H9 (cell line): ENCODE results near the gene EIF3F. TPM values are rescaled to one million over a fixed set of nuclear protein-coding genes. Genes with fewer than 3 reads are reported as not detected.

Experiments used
- DNase-seq: peaks from one replicate; pipeline ENCODE4 v3.0.0-alpha.2; 2017
- H2AFZ ChIP-seq: one replicate; pipeline ENCODE4 v1.6.1; 2013; ENCODE audit warnings: mild to moderate bottlenecking, low read length, control low read depth, moderate library complexity
- H2AK5ac ChIP-seq: 2 replicates; pipeline ENCODE4 v1.6.1; 2013; ENCODE audit warnings: low read length, control low read depth, mixed read lengths; ENCODE audit not compliant: insufficient read length
- H2BK120ac ChIP-seq: one replicate; pipeline ENCODE4 v1.6.1; 2013; ENCODE audit warnings: low read depth, mild to moderate bottlenecking, low read length, control low read depth, inconsistent platforms; ENCODE audit not compliant: poor library complexity, severe bottlenecking
- H2BK12ac ChIP-seq: 2 replicates; pipeline ENCODE4 v1.6.1; 2013; ENCODE audit warnings: low read length, control low read depth, mixed read lengths, low read depth; ENCODE audit not compliant: insufficient read length
- H2BK15ac ChIP-seq: 2 replicates; pipeline ENCODE4 v1.6.1; 2013; ENCODE audit warnings: low read depth, low read length, control low read depth
- H2BK20ac ChIP-seq: one replicate; pipeline ENCODE4 v1.6.1; 2013; ENCODE audit warnings: low read depth, mild to moderate bottlenecking, low read length, control low read depth, inconsistent platforms; ENCODE audit not compliant: poor library complexity, severe bottlenecking
- H2BK5ac ChIP-seq: 2 replicates; pipeline ENCODE4 v1.6.1; 2013; ENCODE audit warnings: low read length, control low read depth, mixed read lengths; ENCODE audit not compliant: insufficient read length
- H3K14ac ChIP-seq: 2 replicates; pipeline ENCODE4 v1.6.1; 2013; ENCODE audit warnings: low read length, control low read depth; ENCODE audit not compliant: insufficient read depth
- H3K18ac ChIP-seq: 2 replicates; pipeline ENCODE4 v1.6.1; 2013; ENCODE audit warnings: low read depth, mild to moderate bottlenecking, mixed read lengths, low read length, control low read depth; ENCODE audit not compliant: insufficient read length
- H3K23ac ChIP-seq: 2 replicates; pipeline ENCODE4 v1.6.1; 2013; ENCODE audit warnings: low read length, control low read depth, mixed read lengths, low read depth; ENCODE audit not compliant: insufficient read length
- H3K23me2 ChIP-seq: 2 replicates; pipeline ENCODE4 v1.6.1; 2013; ENCODE audit warnings: low read depth, mild to moderate bottlenecking, mixed read lengths, low read length, control low read depth; ENCODE audit not compliant: insufficient read length, poor library complexity, severe bottlenecking
- H3K27ac ChIP-seq: 2 replicates; pipeline ENCODE4 v1.5.1; 2013; ENCODE audit warnings: low read length, control low read depth, mixed read lengths, low read depth; ENCODE audit not compliant: insufficient read length
- H3K27me3 ChIP-seq: 2 replicates; pipeline ENCODE4 v1.6.1; 2013; ENCODE audit warnings: low read length, control low read depth, inconsistent platforms; ENCODE audit not compliant: insufficient read depth
- H3K4ac ChIP-seq: 2 replicates; pipeline ENCODE4 v1.6.1; 2013; ENCODE audit warnings: low read depth, mild to moderate bottlenecking, control low read depth, inconsistent platforms, low read length, moderate library complexity
- H3K4me1 ChIP-seq: 2 replicates; pipeline ENCODE4 v1.6.1; 2013; ENCODE audit warnings: low read length, control low read depth, inconsistent platforms; ENCODE audit not compliant: insufficient read depth
- H3K4me2 ChIP-seq: 2 replicates; pipeline ENCODE4 v1.6.1; 2013; ENCODE audit warnings: low read length, control low read depth, mixed read lengths; ENCODE audit not compliant: insufficient read length, insufficient read depth
- H3K56ac ChIP-seq: 2 replicates; pipeline ENCODE4 v1.6.1; 2013; ENCODE audit warnings: low read depth, mild to moderate bottlenecking, mixed read lengths, low read length, control low read depth; ENCODE audit not compliant: insufficient read length
- H3K79me1 ChIP-seq: 2 replicates; pipeline ENCODE4 v1.6.1; 2013; ENCODE audit warnings: low read depth, mild to moderate bottlenecking, moderate library complexity, low read length, control low read depth, inconsistent platforms; ENCODE audit not compliant: insufficient read depth, poor library complexity, severe bottlenecking
- H3K79me2 ChIP-seq: 2 replicates; pipeline ENCODE4 v1.6.1; 2013; ENCODE audit warnings: low read length, control low read depth, inconsistent platforms; ENCODE audit not compliant: insufficient read depth
- H3K9ac ChIP-seq: 2 replicates; pipeline ENCODE4 v1.6.1; 2013; ENCODE audit warnings: low read length, control low read depth, mixed read lengths; ENCODE audit not compliant: insufficient read length; ENCODE audit errors: extremely low read depth
- H3K9me3 ChIP-seq: one replicate; pipeline ENCODE4 v1.6.1; 2013; ENCODE audit warnings: low read depth, low read length, inconsistent platforms; ENCODE audit not compliant: control insufficient read depth
- H3T11ph ChIP-seq: one replicate; pipeline ENCODE4 v1.6.1; 2013; ENCODE audit warnings: mild to moderate bottlenecking, low read length, control low read depth, inconsistent platforms
- H4K20me1 ChIP-seq: one replicate; pipeline ENCODE4 v1.6.1; 2013; ENCODE audit not compliant: control insufficient read depth, insufficient read length, insufficient read depth
- H4K5ac ChIP-seq: 2 replicates; pipeline ENCODE4 v1.6.1; 2013; ENCODE audit warnings: low read depth, mild to moderate bottlenecking, mixed read lengths, low read length, control low read depth; ENCODE audit not compliant: insufficient read length
- H4K8ac ChIP-seq: replicated peaks from 2 replicates; pipeline ENCODE4 v1.6.1; 2013; ENCODE audit warnings: low read length, control low read depth, mixed read lengths, low read depth; ENCODE audit not compliant: insufficient read length
- H4K91ac ChIP-seq: 2 replicates; pipeline ENCODE4 v1.6.1; 2013; ENCODE audit warnings: low read depth, mild to moderate bottlenecking, moderate library complexity, mixed read lengths, low read length, control low read depth; ENCODE audit not compliant: insufficient read length
- H3K27ac Mint-ChIP-seq, 3 experiments: 2 replicates in 2 of 3; 3 replicates in 1 of 3; pipeline ENCODE4 v1.8.0; 2020 to 2021; ENCODE audit warnings: mixed read lengths in 3 of 3, mild to moderate bottlenecking in 1 of 3, moderate library complexity in 1 of 3
- H3K27me3 Mint-ChIP-seq: 2 replicates; pipeline ENCODE4 v1.8.0; 2021; ENCODE audit warnings: low read depth, mild to moderate bottlenecking, moderate library complexity, mixed read lengths
- H3K36me3 Mint-ChIP-seq, 3 experiments: 2 replicates in 2 of 3; 3 replicates in 1 of 3; pipeline ENCODE4 v1.8.0; 2020 to 2021; ENCODE audit warnings: low read depth in 3 of 3, mixed read lengths in 3 of 3; ENCODE audit not compliant: insufficient read depth in 1 of 3
- H3K4me1 Mint-ChIP-seq, 2 experiments: 2 replicates each; pipeline ENCODE4 v1.8.0; 2020; ENCODE audit warnings: mixed read lengths in 2 of 2
- H3K4me3 Mint-ChIP-seq, 2 experiments: 2 replicates in 1 of 2; 3 replicates in 1 of 2; pipeline ENCODE4 v1.8.0; 2020 to 2021; ENCODE audit warnings: mild to moderate bottlenecking in 2 of 2, mixed read lengths in 2 of 2, moderate library complexity in 1 of 2
- H3K9me3 Mint-ChIP-seq, 2 experiments: 2 replicates in 1 of 2; 3 replicates in 1 of 2; pipeline ENCODE4 v1.8.0; 2020; ENCODE audit warnings: mild to moderate bottlenecking in 2 of 2, mixed read lengths in 2 of 2, moderate library complexity in 1 of 2
- WGBS: extraction: QIAGEN DNeasy Blood & Tissue Kit; methylation state at CpG from one replicate; pipeline ENCODE4 v1.1.7; 2013; ENCODE audit warnings: missing lambda C conversion rate, low lambda C conversion rate, mixed read lengths; ENCODE audit not compliant: insufficient read length; ENCODE audit errors: extremely low coverage; 5-methylcytosine and 5-hydroxymethylcytosine counted together
- total RNA-seq: library from RNA; stranded (reverse); gene quantifications from 2 replicates; pipeline ENCODE4 v1.2.1, GENCODE V29; 2021
- TF ChIP-seq, protein P1 (sequence below): fragments of 200-600 bp; sonication (generic); conservative IDR thresholded peaks from 3 replicates; pipeline ENCODE4 v1.8.0; 2021; ENCODE audit warnings: antibody characterized with exemption, mild to moderate bottlenecking

The EIF3F gene
- total RNA-seq, 1 experiment from 2014 or later: 348 TPM

DNA sequence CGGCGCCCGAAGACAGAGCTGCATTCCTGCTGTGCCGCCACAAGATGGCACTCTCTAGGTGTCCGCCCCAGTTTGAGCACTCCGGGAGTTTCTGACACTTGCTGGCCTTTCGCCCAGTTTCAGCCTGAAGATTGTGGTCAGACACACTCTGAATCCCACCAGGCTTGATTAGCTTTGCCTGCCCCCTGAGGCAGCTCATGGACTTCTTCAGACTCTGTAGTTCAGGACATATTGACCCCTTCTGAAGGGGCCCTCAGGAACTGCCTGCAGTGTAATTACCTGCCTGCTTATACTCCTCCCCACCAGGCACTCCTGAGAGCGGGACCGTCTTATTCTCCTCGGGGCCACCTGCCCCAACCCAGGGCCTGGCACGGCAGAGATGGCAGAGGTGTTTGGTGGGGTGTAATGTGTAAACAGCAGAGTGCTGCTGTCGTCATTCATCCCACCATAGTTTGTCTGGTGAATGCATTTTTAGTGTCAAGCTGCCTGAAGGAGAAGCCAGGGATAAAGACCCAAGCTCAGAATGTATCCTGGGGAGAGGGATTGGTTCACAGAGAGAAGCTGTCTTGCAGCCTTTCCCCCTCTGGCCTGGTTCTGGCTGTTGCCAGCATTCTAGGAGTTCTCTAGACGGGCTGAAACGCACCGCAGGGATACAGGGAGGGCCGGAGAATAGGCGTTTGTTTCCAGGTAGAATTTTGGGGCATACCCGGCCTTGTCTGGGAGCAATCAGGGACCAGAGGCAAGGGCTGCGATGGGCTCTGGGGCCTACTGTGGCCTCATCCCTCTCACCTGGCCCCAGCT lies 46.4 kb downstream of the EIF3F start:
- Histone ChIP-seq H3K9ac (no peak overlapping the region), H4K20me1 (no peaks in the 10 kb centered on the region), H3K27me3 (no peaks in the 10 kb centered on the region), H3T11ph (no peak overlapping the region), H3K4me2 (no peak overlapping the region), H2BK20ac (no peak overlapping the region), H3K23me2 (no peaks in the 10 kb centered on the region), H4K91ac (no peak overlapping the region), H3K9me3 (no peaks in the 10 kb centered on the region), H2BK15ac (no peak overlapping the region), H3K56ac (no peak overlapping the region), H3K79me1 (no peaks in the 10 kb centered on the region), H3K23ac (no peak overlapping the region), H2BK12ac (no peak overlapping the region), H3K27ac (no peak overlapping the region), H3K14ac (no peak overlapping the region), H4K8ac (no peak overlapping the region), H2BK120ac (no peak overlapping the region), H2AFZ (no peak overlapping the region), H3K79me2 (no peaks in the 10 kb centered on the region), H3K18ac (no peak overlapping the region), H4K5ac (no peak overlapping the region), H2AK5ac (no peak overlapping the region), H3K4me1 (no peaks in the 10 kb centered on the region), H3K4ac (no peak overlapping the region), H2BK5ac (no peak overlapping the region)
- no peaks in the 10 kb centered on the region; a peak in 1 of 5 replicates for H3K9me3 Mint-ChIP-seq
- DNase-seq: peak; percentile 81
- H3K27me3 Mint-ChIP-seq: peaks cover 58% of the 10 kb centered on the region
- no CpG with 5 or more reads among the region's 19 CpGs for WGBS
- H3K4me3 Mint-ChIP-seq: peak overlapping the region in 1 of 2 experiments; percentile 24; a peak in 1 of 5 replicates
- no peaks in the 10 kb centered on the region; a peak in 1 of 7 replicates for H3K36me3 Mint-ChIP-seq
- H3K27ac Mint-ChIP-seq: peak overlapping the region in 1 of 3 experiments; percentile 53; a peak in 1 of 7 replicates
- TF ChIP-seq, protein P1, sequence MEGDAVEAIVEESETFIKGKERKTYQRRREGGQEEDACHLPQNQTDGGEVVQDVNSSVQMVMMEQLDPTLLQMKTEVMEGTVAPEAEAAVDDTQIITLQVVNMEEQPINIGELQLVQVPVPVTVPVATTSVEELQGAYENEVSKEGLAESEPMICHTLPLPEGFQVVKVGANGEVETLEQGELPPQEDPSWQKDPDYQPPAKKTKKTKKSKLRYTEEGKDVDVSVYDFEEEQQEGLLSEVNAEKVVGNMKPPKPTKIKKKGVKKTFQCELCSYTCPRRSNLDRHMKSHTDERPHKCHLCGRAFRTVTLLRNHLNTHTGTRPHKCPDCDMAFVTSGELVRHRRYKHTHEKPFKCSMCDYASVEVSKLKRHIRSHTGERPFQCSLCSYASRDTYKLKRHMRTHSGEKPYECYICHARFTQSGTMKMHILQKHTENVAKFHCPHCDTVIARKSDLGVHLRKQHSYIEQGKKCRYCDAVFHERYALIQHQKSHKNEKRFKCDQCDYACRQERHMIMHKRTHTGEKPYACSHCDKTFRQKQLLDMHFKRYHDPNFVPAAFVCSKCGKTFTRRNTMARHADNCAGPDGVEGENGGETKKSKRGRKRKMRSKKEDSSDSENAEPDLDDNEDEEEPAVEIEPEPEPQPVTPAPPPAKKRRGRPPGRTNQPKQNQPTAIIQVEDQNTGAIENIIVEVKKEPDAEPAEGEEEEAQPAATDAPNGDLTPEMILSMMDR: peak; percentile 91
- H3K4me1 Mint-ChIP-seq: peaks cover 12 to 15% of the 10 kb centered on the region in 2 experiments
